Nephron (organoid): Measurements from ENCODE around the gene BTRC.

Source experiments
- H3K27ac Mint-ChIP-seq, 3 experiments: 2 replicates each; pipeline ENCODE4 v1.8.0; 2020; ENCODE audit warnings: mixed read lengths in 3 of 3, mild to moderate bottlenecking in 2 of 3, moderate library complexity in 1 of 3
- H3K27me3 Mint-ChIP-seq: 2 replicates; pipeline ENCODE4 v1.8.0; 2021; ENCODE audit warnings: low read depth, mild to moderate bottlenecking, moderate library complexity, mixed read lengths
- H3K36me3 Mint-ChIP-seq: 2 replicates; pipeline ENCODE4 v1.8.0; 2020; ENCODE audit warnings: low read depth, mixed read lengths
- H3K4me1 Mint-ChIP-seq: 2 replicates; pipeline ENCODE4 v1.8.0; 2020; ENCODE audit warnings: mixed read lengths
- H3K4me3 Mint-ChIP-seq, 3 experiments: 2 replicates each; pipeline ENCODE4 v1.8.0; 2020; ENCODE audit warnings: mild to moderate bottlenecking in 3 of 3, mixed read lengths in 3 of 3, moderate library complexity in 2 of 3
- H3K9me3 Mint-ChIP-seq: 2 replicates; pipeline ENCODE4 v1.8.0; 2020; ENCODE audit warnings: mixed read lengths
- TF ChIP-seq, protein P1 (sequence below), 3 experiments: fragments of 200-600 bp; sonication (generic); IDR thresholded peaks; one replicate each; pipeline ENCODE4 v1.5.0; 2021; ENCODE audit warnings: antibody characterized with exemption in 3 of 3; ENCODE audit not compliant: unreplicated experiment in 3 of 3

BTRC gene

DNA sequence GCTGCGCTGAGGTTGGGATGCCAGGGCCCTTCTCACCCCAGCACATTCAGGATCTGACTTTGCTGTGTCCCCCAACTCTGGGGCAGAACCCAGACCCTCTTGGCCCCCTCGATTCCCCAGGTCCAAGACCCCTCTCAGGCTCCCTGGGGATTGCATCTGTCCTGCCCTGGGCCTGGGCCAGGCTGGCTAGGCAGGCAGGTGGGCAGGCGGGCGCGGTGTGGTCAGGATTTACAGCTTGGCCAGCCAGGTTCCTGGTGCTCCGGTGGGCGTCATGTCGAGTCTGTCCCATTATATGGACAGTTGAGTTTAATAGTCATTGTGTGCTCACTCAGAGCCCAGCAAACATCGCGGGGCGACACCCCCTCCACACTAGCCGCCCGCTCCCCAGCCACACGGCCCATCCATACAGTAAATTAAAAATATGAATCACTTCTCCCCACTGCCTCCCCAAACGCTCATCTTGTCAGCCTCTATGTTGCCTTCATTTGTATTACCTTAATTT lies 210.6 kb downstream of the BTRC start:
- no peaks in the 10 kb centered on the region for H3K9me3 Mint-ChIP-seq
- no peak overlapping the region for H3K27ac Mint-ChIP-seq
- peaks cover 18% of the 10 kb centered on the region for H3K4me1 Mint-ChIP-seq
- no peak overlapping the region for H3K4me3 Mint-ChIP-seq
- no peaks in the 10 kb centered on the region for H3K36me3 Mint-ChIP-seq
- H3K27me3 Mint-ChIP-seq: peaks cover 64% of the 10 kb centered on the region
- TF ChIP-seq, protein P1, sequence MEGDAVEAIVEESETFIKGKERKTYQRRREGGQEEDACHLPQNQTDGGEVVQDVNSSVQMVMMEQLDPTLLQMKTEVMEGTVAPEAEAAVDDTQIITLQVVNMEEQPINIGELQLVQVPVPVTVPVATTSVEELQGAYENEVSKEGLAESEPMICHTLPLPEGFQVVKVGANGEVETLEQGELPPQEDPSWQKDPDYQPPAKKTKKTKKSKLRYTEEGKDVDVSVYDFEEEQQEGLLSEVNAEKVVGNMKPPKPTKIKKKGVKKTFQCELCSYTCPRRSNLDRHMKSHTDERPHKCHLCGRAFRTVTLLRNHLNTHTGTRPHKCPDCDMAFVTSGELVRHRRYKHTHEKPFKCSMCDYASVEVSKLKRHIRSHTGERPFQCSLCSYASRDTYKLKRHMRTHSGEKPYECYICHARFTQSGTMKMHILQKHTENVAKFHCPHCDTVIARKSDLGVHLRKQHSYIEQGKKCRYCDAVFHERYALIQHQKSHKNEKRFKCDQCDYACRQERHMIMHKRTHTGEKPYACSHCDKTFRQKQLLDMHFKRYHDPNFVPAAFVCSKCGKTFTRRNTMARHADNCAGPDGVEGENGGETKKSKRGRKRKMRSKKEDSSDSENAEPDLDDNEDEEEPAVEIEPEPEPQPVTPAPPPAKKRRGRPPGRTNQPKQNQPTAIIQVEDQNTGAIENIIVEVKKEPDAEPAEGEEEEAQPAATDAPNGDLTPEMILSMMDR (IDR thresholded peaks at IDR 0.05; ENCODE audit: unreplicated experiment in 3 of 3): no peak

DNA sequence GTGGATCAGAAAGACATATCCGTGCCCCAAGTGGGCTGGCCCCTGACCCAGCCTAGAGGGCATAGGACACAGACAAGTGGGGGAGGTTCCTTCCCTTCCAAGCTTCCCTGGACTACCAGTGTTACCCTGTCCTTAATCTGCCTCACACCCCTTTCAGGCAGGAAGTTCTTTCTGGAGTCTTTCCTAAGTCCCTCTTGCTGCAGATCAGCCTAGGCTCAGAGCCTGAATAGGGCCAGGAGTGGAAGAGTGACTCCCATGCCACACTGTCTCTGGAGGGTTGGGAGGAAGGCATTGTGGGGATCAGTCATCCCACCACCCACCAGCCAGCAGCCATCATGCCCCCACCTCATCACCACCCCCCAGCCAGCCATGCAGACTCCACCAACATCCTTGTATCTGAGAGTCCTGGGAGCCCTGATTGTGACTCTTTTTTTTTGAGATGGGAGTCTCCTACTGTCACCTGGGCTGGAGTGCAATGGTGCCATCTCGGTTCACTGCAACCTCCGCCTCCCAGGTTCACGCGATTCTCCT lies 211.5 kb downstream of the BTRC start:
- TF ChIP-seq, protein P1 (IDR thresholded peaks at IDR 0.05; ENCODE audit: unreplicated experiment in 3 of 3): no peak
- peaks cover 68% of the 10 kb centered on the region for H3K27me3 Mint-ChIP-seq
- H3K9me3 Mint-ChIP-seq: no peaks in the 10 kb centered on the region
- H3K36me3 Mint-ChIP-seq: no peaks in the 10 kb centered on the region
- no peak overlapping the region for H3K27ac Mint-ChIP-seq
- no peak overlapping the region for H3K4me3 Mint-ChIP-seq
- peaks cover 18% of the 10 kb centered on the region for H3K4me1 Mint-ChIP-seq

DNA sequence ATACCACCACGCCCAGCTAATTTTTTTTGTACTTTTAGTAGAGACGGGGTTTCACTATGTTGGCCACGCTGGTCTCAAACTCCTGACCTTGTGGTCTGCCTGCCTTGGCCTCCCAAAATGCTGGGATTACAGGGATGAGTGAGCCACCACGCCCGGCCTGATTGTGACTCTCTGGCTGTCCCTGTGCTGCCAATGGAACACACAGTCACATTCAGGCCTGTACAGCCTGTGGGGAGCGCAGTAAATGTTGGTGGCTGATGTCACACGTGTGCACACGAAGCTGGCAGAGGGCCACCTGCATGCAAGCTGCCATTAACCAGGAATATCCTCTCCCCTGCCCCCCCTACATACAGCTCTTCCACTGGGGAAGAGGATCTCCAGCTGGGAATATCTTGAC lies 212.0 kb downstream of the BTRC start:
- TF ChIP-seq, protein P1 (IDR thresholded peaks at IDR 0.05; ENCODE audit: unreplicated experiment in 3 of 3): no peak
- Mint-ChIP-seq H3K27me3 (peaks cover 66% of the 10 kb centered on the region), H3K4me1 (peaks cover 14% of the 10 kb centered on the region), H3K36me3 (no peaks in the 10 kb centered on the region), H3K9me3 (no peaks in the 10 kb centered on the region), H3K4me3 (peak overlapping the region in 2 of 3 experiments; percentile 15 to 64), H3K27ac (no peak overlapping the region)

DNA sequence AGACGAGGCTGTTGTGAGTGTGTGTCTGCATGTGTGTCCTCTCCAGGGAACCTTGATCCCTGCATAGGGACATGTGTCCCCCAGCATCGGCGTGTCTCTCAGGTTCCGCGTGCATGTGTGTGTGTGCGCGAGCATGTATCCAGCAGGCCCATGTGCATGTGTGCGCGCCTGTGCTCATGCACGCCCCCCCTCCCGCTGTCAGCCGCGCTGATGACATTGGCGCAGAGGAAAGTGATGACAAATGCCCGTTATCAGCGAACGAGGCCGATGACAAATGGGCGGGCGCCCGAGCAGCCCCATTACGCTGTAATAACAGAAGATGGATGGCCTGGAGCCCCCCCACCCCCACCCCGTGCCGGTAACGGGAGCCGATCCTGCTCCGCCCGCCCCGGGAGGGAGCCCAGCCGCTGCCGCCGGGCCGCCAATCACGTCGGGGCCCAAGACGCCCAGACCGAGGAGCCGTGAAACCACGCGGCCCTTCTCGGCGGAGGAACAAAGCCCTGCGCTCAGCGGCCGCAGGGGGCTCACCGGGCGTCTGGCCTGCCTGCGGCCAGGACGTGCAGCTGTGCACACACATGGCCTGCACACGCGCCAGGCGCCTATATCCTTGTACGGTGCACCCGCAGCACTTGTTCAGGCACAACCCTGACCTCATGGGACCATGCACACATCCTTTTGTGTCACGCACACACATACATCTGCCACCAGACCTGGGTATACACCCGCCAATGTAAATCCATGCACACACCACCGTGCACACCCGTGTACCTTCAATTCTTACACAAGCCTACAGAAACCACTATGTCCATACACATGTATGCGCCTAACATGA lies 212.6 kb downstream of the BTRC start:
- Mint-ChIP-seq H3K9me3 (no peaks in the 10 kb centered on the region), H3K4me3 (peak overlapping the region; percentile 15 to 64 (median 58)), H3K36me3 (no peaks in the 10 kb centered on the region), H3K27ac (no peak overlapping the region), H3K4me1 (peaks cover 10% of the 10 kb centered on the region), H3K27me3 (peaks cover 69% of the 10 kb centered on the region)
- TF ChIP-seq, protein P1 (IDR thresholded peaks at IDR 0.05; ENCODE audit: unreplicated experiment in 3 of 3): no peak

DNA sequence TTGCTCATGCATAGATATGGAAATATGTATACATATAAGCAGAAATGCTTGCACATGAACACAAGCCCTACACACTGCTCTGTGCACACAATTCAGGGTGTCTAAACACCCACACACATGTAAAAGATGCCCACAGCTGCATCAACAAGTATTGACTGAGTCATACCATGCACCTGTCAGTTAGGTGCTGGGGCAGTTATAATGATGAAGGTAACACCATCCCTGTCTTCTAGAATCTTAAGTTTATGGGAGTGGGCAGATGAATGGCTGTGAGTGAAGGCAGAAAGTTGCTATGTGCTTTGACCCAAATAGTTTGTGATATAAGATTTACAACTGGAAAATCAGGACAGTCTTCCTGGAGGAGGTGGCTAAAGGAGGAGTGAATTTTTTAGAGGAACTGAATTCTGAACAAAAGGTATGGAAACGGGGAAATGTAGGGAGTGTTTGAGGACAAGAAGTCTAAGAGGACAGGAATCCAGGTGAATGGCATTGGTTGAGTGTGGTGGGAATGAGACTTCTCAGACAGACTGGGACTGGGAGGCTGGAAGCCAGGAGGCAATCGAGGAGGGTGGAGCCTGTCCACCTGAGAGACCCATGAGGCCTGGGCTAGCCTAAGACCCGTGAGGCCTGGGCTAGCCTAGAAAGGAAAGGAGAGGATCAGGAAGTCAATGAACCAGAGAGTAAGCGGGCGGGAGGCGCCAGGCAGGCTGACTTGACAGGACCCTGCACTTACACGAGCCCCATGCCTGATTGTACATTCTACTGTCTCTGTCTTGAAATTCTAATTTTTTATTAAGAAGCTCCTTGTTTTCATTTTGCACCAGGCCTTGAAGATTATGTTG lies 213.4 kb downstream of the BTRC start:
- Mint-ChIP-seq H3K4me1 (peaks cover 10% of the 10 kb centered on the region), H3K4me3 (peak overlapping the region; percentile 26 to 64 (median 55)), H3K9me3 (no peaks in the 10 kb centered on the region), H3K36me3 (no peaks in the 10 kb centered on the region), H3K27me3 (peaks cover 64% of the 10 kb centered on the region), H3K27ac (peak overlapping the region in 1 of 3 experiments; percentile 40)
- TF ChIP-seq, protein P1 (IDR thresholded peaks at IDR 0.05; ENCODE audit: unreplicated experiment in 3 of 3): no peak
